Measurements from ENCODE around the gene ZFHX3. TPM values are rescaled to one million over a fixed set of nuclear protein-coding genes. Genes with fewer than 3 reads are reported as not detected.

Gene ZFHX3
- total and polyA plus RNA-seq, 2 donors (not counting 1 experiment from before 2014, with no cell fraction given), result 0.54 to 6.6 TPM

DNA sequence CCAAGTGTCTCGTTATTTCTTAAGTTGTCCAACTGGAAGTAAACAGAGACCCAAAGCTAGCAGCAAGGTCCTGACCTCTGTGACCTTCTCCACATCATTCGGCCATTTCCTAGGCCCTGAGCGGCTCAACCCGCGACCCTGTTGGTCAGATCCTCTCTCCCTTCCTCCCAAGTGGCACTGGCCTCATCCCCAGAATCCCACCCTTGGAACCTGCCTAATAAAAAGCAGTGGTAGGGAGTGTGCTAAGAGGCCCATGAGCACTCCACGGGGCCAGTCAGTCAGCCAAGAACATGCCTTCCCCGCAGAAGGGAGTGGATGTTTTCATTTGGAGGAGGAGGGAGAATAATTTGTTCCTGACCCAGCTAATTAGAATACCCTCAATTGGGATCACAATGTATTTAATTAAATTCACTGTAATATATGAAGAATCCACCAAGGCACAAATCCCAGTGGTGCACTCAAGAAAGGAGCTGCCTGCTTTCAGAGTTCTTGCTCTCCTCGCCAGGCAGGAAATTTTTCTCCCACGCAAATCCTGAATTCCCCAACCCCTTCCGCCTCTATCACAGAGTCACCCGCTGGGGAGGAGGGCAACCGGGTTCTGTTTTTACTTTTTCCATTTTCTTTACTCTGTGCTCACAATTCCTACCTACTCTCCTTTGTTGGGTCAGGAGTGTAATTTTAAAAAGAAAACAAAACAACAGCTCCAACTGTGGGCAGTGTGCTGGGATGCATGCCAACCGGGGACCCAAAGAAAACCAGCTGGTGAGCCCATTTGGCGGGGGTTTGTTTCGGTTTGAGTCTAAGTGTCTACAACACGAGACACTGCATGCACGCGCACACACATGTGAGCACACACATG, 153.4 kb downstream of the ZFHX3 start:
- DNase-seq, result no peak
- Histone ChIP-seq H3K4me1 (ENCODE audit: control insufficient read depth in 2 of 2, insufficient read depth in 2 of 2, low read length in 2 of 2) (no peaks in the 10 kb centered on the region), H4K20me1 (ENCODE audit: control insufficient read depth, insufficient read depth, low read length, poor library complexity, severe bottlenecking) (no peaks in the 10 kb centered on the region), H3K4me2 (replicated peaks; ENCODE audit: low read depth, low read length, poor library complexity, severe bottlenecking) (no peak overlapping the region), H2AFZ (ENCODE audit: insufficient read depth, low read depth, low read length, poor library complexity, severe bottlenecking) (no peak overlapping the region), H3K27ac (ENCODE audit: low read length in 2 of 2) (no peak overlapping the region), H3K4me3 (ENCODE audit: control extremely low read depth in 1 of 5, extremely low read depth in 1 of 5, insufficient read depth in 1 of 5, low read depth in 2 of 5, low read length in 4 of 5) (no peak overlapping the region), H3K9me3 (ENCODE audit: control extremely low read depth in 1 of 3, control insufficient read depth in 2 of 3, insufficient read depth in 1 of 3, low read length in 2 of 3) (peaks cover 0 to 5% (median 0%) of the 10 kb centered on the region in 3 donors), H3K9ac (ENCODE audit: low read length) (no peak overlapping the region), H3K27me3 (replicated peaks in 1 of 4; ENCODE audit: control extremely low read depth in 1 of 4, control insufficient read depth in 3 of 4, insufficient read depth in 4 of 4, low read length in 3 of 4) (no peaks in the 10 kb centered on the region), H3K36me3 (replicated peaks in 1 of 2; ENCODE audit: control extremely low read depth in 1 of 2, control insufficient read depth in 1 of 2, extremely low read depth in 1 of 2, insufficient read depth in 2 of 2, low read length in 1 of 2) (no peaks in the 10 kb centered on the region), H3K79me2 (ENCODE audit: control insufficient read depth, insufficient read depth, low read length) (no peaks in the 10 kb centered on the region)
- no peaks in the 10 kb centered on the region for H3K27me3 Mint-ChIP-seq
- intact Hi-C loops (cut with micrococcal nuclease), result no loop called here
- ChIA-PET CTCF (interaction anchor here (0.9 kb wide), 1 partner anchor 62 kb away, joined by 3 read pairs; no protein-coding TSS in a partner anchor), POLR2A (no interaction called here)
- no peak overlapping the region for H3K27ac Mint-ChIP-seq
- no peak for ATAC-seq (ENCODE audit: low read depth)
- H3K4me3 Mint-ChIP-seq, result no peak overlapping the region
- TF ChIP-seq, protein P1, sequence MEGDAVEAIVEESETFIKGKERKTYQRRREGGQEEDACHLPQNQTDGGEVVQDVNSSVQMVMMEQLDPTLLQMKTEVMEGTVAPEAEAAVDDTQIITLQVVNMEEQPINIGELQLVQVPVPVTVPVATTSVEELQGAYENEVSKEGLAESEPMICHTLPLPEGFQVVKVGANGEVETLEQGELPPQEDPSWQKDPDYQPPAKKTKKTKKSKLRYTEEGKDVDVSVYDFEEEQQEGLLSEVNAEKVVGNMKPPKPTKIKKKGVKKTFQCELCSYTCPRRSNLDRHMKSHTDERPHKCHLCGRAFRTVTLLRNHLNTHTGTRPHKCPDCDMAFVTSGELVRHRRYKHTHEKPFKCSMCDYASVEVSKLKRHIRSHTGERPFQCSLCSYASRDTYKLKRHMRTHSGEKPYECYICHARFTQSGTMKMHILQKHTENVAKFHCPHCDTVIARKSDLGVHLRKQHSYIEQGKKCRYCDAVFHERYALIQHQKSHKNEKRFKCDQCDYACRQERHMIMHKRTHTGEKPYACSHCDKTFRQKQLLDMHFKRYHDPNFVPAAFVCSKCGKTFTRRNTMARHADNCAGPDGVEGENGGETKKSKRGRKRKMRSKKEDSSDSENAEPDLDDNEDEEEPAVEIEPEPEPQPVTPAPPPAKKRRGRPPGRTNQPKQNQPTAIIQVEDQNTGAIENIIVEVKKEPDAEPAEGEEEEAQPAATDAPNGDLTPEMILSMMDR (IDR thresholded peaks at IDR 0.05), result no peak
- TF ChIP-seq EZH2 (IDR thresholded peaks at IDR 0.05; ENCODE audit: borderline replicate concordance, insufficient read depth, low read depth, low read length, poor library complexity, severe bottlenecking), result no peak
- WGBS (ENCODE audit: insufficient coverage), result 92% methylated on average over 7 of the region's 18 CpGs
- H3K4me1 Mint-ChIP-seq, result no peaks in the 10 kb centered on the region
- peaks cover 5% of the 10 kb centered on the region for H3K9me3 Mint-ChIP-seq (ENCODE audit: insufficient read depth)

Data from B cell (primary cell).